H9 (cell line): ENCODE results near the gene OPA3. TPM values are rescaled to one million over a fixed set of nuclear protein-coding genes. Genes with fewer than 3 reads are reported as not detected.

ENCODE experiments used
- DNase-seq: peaks from one replicate; pipeline ENCODE4 v3.0.0-alpha.2; 2017
- H2AFZ ChIP-seq: one replicate; pipeline ENCODE4 v1.6.1; 2013; ENCODE audit warnings: mild to moderate bottlenecking, low read length, control low read depth, moderate library complexity
- H2AK5ac ChIP-seq: 2 replicates; pipeline ENCODE4 v1.6.1; 2013; ENCODE audit warnings: low read length, control low read depth, mixed read lengths; ENCODE audit not compliant: insufficient read length
- H2BK120ac ChIP-seq: one replicate; pipeline ENCODE4 v1.6.1; 2013; ENCODE audit warnings: low read depth, mild to moderate bottlenecking, low read length, control low read depth, inconsistent platforms; ENCODE audit not compliant: poor library complexity, severe bottlenecking
- H2BK12ac ChIP-seq: 2 replicates; pipeline ENCODE4 v1.6.1; 2013; ENCODE audit warnings: low read length, control low read depth, mixed read lengths, low read depth; ENCODE audit not compliant: insufficient read length
- H2BK15ac ChIP-seq: 2 replicates; pipeline ENCODE4 v1.6.1; 2013; ENCODE audit warnings: low read depth, low read length, control low read depth
- H2BK20ac ChIP-seq: one replicate; pipeline ENCODE4 v1.6.1; 2013; ENCODE audit warnings: low read depth, mild to moderate bottlenecking, low read length, control low read depth, inconsistent platforms; ENCODE audit not compliant: poor library complexity, severe bottlenecking
- H2BK5ac ChIP-seq: 2 replicates; pipeline ENCODE4 v1.6.1; 2013; ENCODE audit warnings: low read length, control low read depth, mixed read lengths; ENCODE audit not compliant: insufficient read length
- H3K14ac ChIP-seq: 2 replicates; pipeline ENCODE4 v1.6.1; 2013; ENCODE audit warnings: low read length, control low read depth; ENCODE audit not compliant: insufficient read depth
- H3K18ac ChIP-seq: 2 replicates; pipeline ENCODE4 v1.6.1; 2013; ENCODE audit warnings: low read depth, mild to moderate bottlenecking, mixed read lengths, low read length, control low read depth; ENCODE audit not compliant: insufficient read length
- H3K23ac ChIP-seq: 2 replicates; pipeline ENCODE4 v1.6.1; 2013; ENCODE audit warnings: low read length, control low read depth, mixed read lengths, low read depth; ENCODE audit not compliant: insufficient read length
- H3K23me2 ChIP-seq: 2 replicates; pipeline ENCODE4 v1.6.1; 2013; ENCODE audit warnings: low read depth, mild to moderate bottlenecking, mixed read lengths, low read length, control low read depth; ENCODE audit not compliant: insufficient read length, poor library complexity, severe bottlenecking
- H3K27ac ChIP-seq: 2 replicates; pipeline ENCODE4 v1.5.1; 2013; ENCODE audit warnings: low read length, control low read depth, mixed read lengths, low read depth; ENCODE audit not compliant: insufficient read length
- H3K27me3 ChIP-seq: 2 replicates; pipeline ENCODE4 v1.6.1; 2013; ENCODE audit warnings: low read length, control low read depth, inconsistent platforms; ENCODE audit not compliant: insufficient read depth
- H3K4ac ChIP-seq: 2 replicates; pipeline ENCODE4 v1.6.1; 2013; ENCODE audit warnings: low read depth, mild to moderate bottlenecking, control low read depth, inconsistent platforms, low read length, moderate library complexity
- H3K4me1 ChIP-seq: 2 replicates; pipeline ENCODE4 v1.6.1; 2013; ENCODE audit warnings: low read length, control low read depth, inconsistent platforms; ENCODE audit not compliant: insufficient read depth
- H3K4me2 ChIP-seq: 2 replicates; pipeline ENCODE4 v1.6.1; 2013; ENCODE audit warnings: low read length, control low read depth, mixed read lengths; ENCODE audit not compliant: insufficient read length, insufficient read depth
- H3K56ac ChIP-seq: 2 replicates; pipeline ENCODE4 v1.6.1; 2013; ENCODE audit warnings: low read depth, mild to moderate bottlenecking, mixed read lengths, low read length, control low read depth; ENCODE audit not compliant: insufficient read length
- H3K79me1 ChIP-seq: 2 replicates; pipeline ENCODE4 v1.6.1; 2013; ENCODE audit warnings: low read depth, mild to moderate bottlenecking, moderate library complexity, low read length, control low read depth, inconsistent platforms; ENCODE audit not compliant: insufficient read depth, poor library complexity, severe bottlenecking
- H3K79me2 ChIP-seq: 2 replicates; pipeline ENCODE4 v1.6.1; 2013; ENCODE audit warnings: low read length, control low read depth, inconsistent platforms; ENCODE audit not compliant: insufficient read depth
- H3K9ac ChIP-seq: 2 replicates; pipeline ENCODE4 v1.6.1; 2013; ENCODE audit warnings: low read length, control low read depth, mixed read lengths; ENCODE audit not compliant: insufficient read length; ENCODE audit errors: extremely low read depth
- H3K9me3 ChIP-seq: one replicate; pipeline ENCODE4 v1.6.1; 2013; ENCODE audit warnings: low read depth, low read length, inconsistent platforms; ENCODE audit not compliant: control insufficient read depth
- H3T11ph ChIP-seq: one replicate; pipeline ENCODE4 v1.6.1; 2013; ENCODE audit warnings: mild to moderate bottlenecking, low read length, control low read depth, inconsistent platforms
- H4K20me1 ChIP-seq: one replicate; pipeline ENCODE4 v1.6.1; 2013; ENCODE audit not compliant: control insufficient read depth, insufficient read length, insufficient read depth
- H4K5ac ChIP-seq: 2 replicates; pipeline ENCODE4 v1.6.1; 2013; ENCODE audit warnings: low read depth, mild to moderate bottlenecking, mixed read lengths, low read length, control low read depth; ENCODE audit not compliant: insufficient read length
- H4K8ac ChIP-seq: replicated peaks from 2 replicates; pipeline ENCODE4 v1.6.1; 2013; ENCODE audit warnings: low read length, control low read depth, mixed read lengths, low read depth; ENCODE audit not compliant: insufficient read length
- H4K91ac ChIP-seq: 2 replicates; pipeline ENCODE4 v1.6.1; 2013; ENCODE audit warnings: low read depth, mild to moderate bottlenecking, moderate library complexity, mixed read lengths, low read length, control low read depth; ENCODE audit not compliant: insufficient read length
- H3K27ac Mint-ChIP-seq, 3 experiments: 2 replicates in 2 of 3; 3 replicates in 1 of 3; pipeline ENCODE4 v1.8.0; 2020 to 2021; ENCODE audit warnings: mixed read lengths in 3 of 3, mild to moderate bottlenecking in 1 of 3, moderate library complexity in 1 of 3
- H3K27me3 Mint-ChIP-seq: 2 replicates; pipeline ENCODE4 v1.8.0; 2021; ENCODE audit warnings: low read depth, mild to moderate bottlenecking, moderate library complexity, mixed read lengths
- H3K36me3 Mint-ChIP-seq, 3 experiments: 2 replicates in 2 of 3; 3 replicates in 1 of 3; pipeline ENCODE4 v1.8.0; 2020 to 2021; ENCODE audit warnings: low read depth in 3 of 3, mixed read lengths in 3 of 3; ENCODE audit not compliant: insufficient read depth in 1 of 3
- H3K4me1 Mint-ChIP-seq, 2 experiments: 2 replicates each; pipeline ENCODE4 v1.8.0; 2020; ENCODE audit warnings: mixed read lengths in 2 of 2
- H3K4me3 Mint-ChIP-seq, 2 experiments: 2 replicates in 1 of 2; 3 replicates in 1 of 2; pipeline ENCODE4 v1.8.0; 2020 to 2021; ENCODE audit warnings: mild to moderate bottlenecking in 2 of 2, mixed read lengths in 2 of 2, moderate library complexity in 1 of 2
- H3K9me3 Mint-ChIP-seq, 2 experiments: 2 replicates in 1 of 2; 3 replicates in 1 of 2; pipeline ENCODE4 v1.8.0; 2020; ENCODE audit warnings: mild to moderate bottlenecking in 2 of 2, mixed read lengths in 2 of 2, moderate library complexity in 1 of 2
- CTCF ChIP-seq: fragments of 200-600 bp; sonication (generic); conservative IDR thresholded peaks from 3 replicates; pipeline ENCODE4 v1.8.0; 2021; ENCODE audit warnings: antibody characterized with exemption, mild to moderate bottlenecking
- WGBS: extraction: QIAGEN DNeasy Blood & Tissue Kit; methylation state at CpG from one replicate; pipeline ENCODE4 v1.1.7; 2013; ENCODE audit warnings: missing lambda C conversion rate, low lambda C conversion rate, mixed read lengths; ENCODE audit not compliant: insufficient read length; ENCODE audit errors: extremely low coverage; 5-methylcytosine and 5-hydroxymethylcytosine counted together
- total RNA-seq: library from RNA; stranded (reverse); gene quantifications from 2 replicates; pipeline ENCODE4 v1.2.1, GENCODE V29; 2021

Gene OPA3
- total RNA-seq, 1 experiment from 2014 or later, result 13.0 TPM

GRCh38 chr19:45539459-45539858 is 45.1 kb downstream of the OPA3 start:
- Mint-ChIP-seq H3K27me3 (no peaks in the 10 kb centered on the region), H3K4me1 (no peaks in the 10 kb centered on the region), H3K9me3 (peaks cover 0 to 6% of the 10 kb centered on the region in 2 experiments; a peak in 1 of 5 replicates), H3K36me3 (no peaks in the 10 kb centered on the region; a peak in 1 of 7 replicates), H3K4me3 (no peak overlapping the region), H3K27ac (no peak overlapping the region)
- no peak overlapping the region for H2BK15ac ChIP-seq
- TF ChIP-seq CTCF, result no peak
- WGBS, result no CpG with 5 or more reads among the region's 9 CpGs
- H2BK5ac ChIP-seq, result no peak overlapping the region
- no peaks in the 10 kb centered on the region for H3K4me1 ChIP-seq
- no peak overlapping the region for H3K9ac ChIP-seq
- H3K18ac ChIP-seq, result no peak overlapping the region
- no peaks in the 10 kb centered on the region for H3K27me3 ChIP-seq
- H2BK12ac ChIP-seq, result no peak overlapping the region
- H3K23ac ChIP-seq, result no peak overlapping the region
- H2BK120ac ChIP-seq, result no peak overlapping the region
- H3K23me2 ChIP-seq, result no peaks in the 10 kb centered on the region
- no peak overlapping the region for H3K27ac ChIP-seq
- no peak overlapping the region for H3K4me2 ChIP-seq
- H4K8ac ChIP-seq, result no peak overlapping the region
- H3K79me2 ChIP-seq, result no peaks in the 10 kb centered on the region
- DNase-seq, result no peak
- no peaks in the 10 kb centered on the region for H4K20me1 ChIP-seq
- no peak overlapping the region for H3K56ac ChIP-seq
- H3K79me1 ChIP-seq, result no peaks in the 10 kb centered on the region
- no peak overlapping the region for H3K4ac ChIP-seq
- no peak overlapping the region for H2AFZ ChIP-seq
- H3K9me3 ChIP-seq, result no peaks in the 10 kb centered on the region
- no peak overlapping the region for H3K14ac ChIP-seq
- no peak overlapping the region for H2AK5ac ChIP-seq
- H3T11ph ChIP-seq, result no peak overlapping the region
- no peak overlapping the region for H2BK20ac ChIP-seq
- no peak overlapping the region for H4K5ac ChIP-seq
- H4K91ac ChIP-seq, result no peak overlapping the region
